HG03280 (cell line): ENCODE measurements around the gene UPK1B.
A peak's percentile ranks its signal among the peaks of the same experiment; 100 is the strongest.
"Not testable (repeated sequence)": the region's sequence is repeated elsewhere in the genome, so short reads cannot be mapped to it uniquely, and the experiment has no call there.

Experiments
- ATAC-seq: cut with Tn5 transposase; IDR thresholded peaks from one replicate; pipeline ENCODE4 v1.9.1; 2021; ENCODE audit warnings: mild to moderate bottlenecking, moderate library complexity; ENCODE audit not compliant: unreplicated experiment

The UPK1B gene

GRCh38 chr3:119173325-119173724 is at the start of gene UPK1B:
Gene UPK1B (plus strand): TSS chr3:119173598. CDS start chr3:119186742, 13,144 bp downstream.
- no peak for ATAC-seq

GRCh38 chr3:119125342-119125741 is 48.1 kb upstream of the UPK1B start:
- ATAC-seq = no peak

- no peak for ATAC-seq
Measured at GRCh38 chr3:119125742-119126504, 47.5 kb upstream of the UPK1B start.

- ATAC-seq = not testable (repeated sequence)
Measured at GRCh38 chr3:119130291-119130690, 43.1 kb upstream of the UPK1B start.

GRCh38 chr3:119132291-119132690 is 41.1 kb upstream of the UPK1B start:
- ATAC-seq = not testable (repeated sequence)

GRCh38 chr3:119139360-119139759 is 34.0 kb upstream of the UPK1B start:
- not testable (repeated sequence) for ATAC-seq

GRCh38 chr3:119140466-119140865 is 32.9 kb upstream of the UPK1B start:
- ATAC-seq = no peak

GRCh38 chr3:119145128-119145499 is 28.3 kb upstream of the UPK1B start:
- ATAC-seq = peak; percentile 33

- peak; percentile 75 for ATAC-seq
Measured at GRCh38 chr3:119145500-119146167, 27.8 kb upstream of the UPK1B start, which contains the start of gene TEX55. Gene TEX55 (plus strand): TSS chr3:119146165. CDS start chr3:119146190, 25 bp downstream.

GRCh38 chr3:119146578-119147375 is 26.6 kb upstream of the UPK1B start:
- no peak for ATAC-seq

GRCh38 chr3:119147494-119147893 is 25.9 kb upstream of the UPK1B start:
- ATAC-seq = no peak

GRCh38 chr3:119148493-119149180 is 24.8 kb upstream of the UPK1B start:
- ATAC-seq = no peak

GRCh38 chr3:119149484-119149883 is 23.9 kb upstream of the UPK1B start:
- no peak for ATAC-seq

GRCh38 chr3:119156868-119157267 is 16.5 kb upstream of the UPK1B start:
- ATAC-seq = no peak

- ATAC-seq = no peak
Measured at GRCh38 chr3:119157971-119158370, 15.4 kb upstream of the UPK1B start.

GRCh38 chr3:119160361-119160760 is 13.0 kb upstream of the UPK1B start:
- ATAC-seq = no peak

- no peak for ATAC-seq
Measured at GRCh38 chr3:119160815-119161214, 12.6 kb upstream of the UPK1B start.

- no peak for ATAC-seq
Measured at GRCh38 chr3:119161240-119161639, 12.2 kb upstream of the UPK1B start.

- not testable (repeated sequence) for ATAC-seq
Measured at GRCh38 chr3:119164745-119165144, 8.7 kb upstream of the UPK1B start.

GRCh38 chr3:119170821-119171220 is 2.6 kb upstream of the UPK1B start:
- ATAC-seq = no peak
